ENCODE data around the gene CDAN1. TPM values are rescaled to one million over a fixed set of nuclear protein-coding genes. Genes with fewer than 3 reads are reported as not detected.

CDAN1 gene
- total and polyA plus RNA-seq, 4 donors = 2.4 to 9.5 (median 7.1) TPM

DNA sequence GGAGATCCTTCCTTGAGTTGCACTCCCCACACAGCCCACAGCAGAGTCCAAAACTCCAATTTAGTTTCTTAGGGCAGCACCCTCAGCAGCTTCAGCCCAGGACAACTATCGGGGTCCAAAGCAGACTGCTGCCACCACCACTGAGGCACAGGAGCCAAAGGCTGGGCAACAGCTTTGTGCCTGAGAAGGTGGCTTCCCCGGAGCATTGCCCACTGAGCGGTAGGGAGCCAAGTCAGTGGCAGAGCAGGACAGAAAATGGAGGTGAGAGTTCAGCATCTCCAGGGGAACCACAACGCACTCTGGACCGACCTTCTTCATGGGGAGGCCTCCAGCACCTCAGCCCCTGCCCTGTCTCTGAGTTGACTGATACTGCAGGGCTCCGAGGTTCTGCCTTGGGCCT, 43.4 kb downstream of the CDAN1 start:
- H3K27ac ChIP-seq (ENCODE audit: low read depth in 1 of 2, low read length in 2 of 2) = no peak overlapping the region
- TF ChIP-seq TAF1 (conservative IDR thresholded peaks at IDR 0.05) (no peak), HNF4A (conservative IDR thresholded peaks at IDR 0.05) (no peak), RXRA (IDR thresholded peaks at IDR 0.05) (no peak), RAD21 (IDR thresholded peaks at IDR 0.05) (no peak), GABPA (IDR thresholded peaks at IDR 0.05 in 1 of 2, conservative IDR thresholded peaks at IDR 0.05 in 1 of 2) (no peak), NR2F2 (IDR thresholded peaks at IDR 0.05) (no peak)
- TF ChIP-seq, protein P1, sequence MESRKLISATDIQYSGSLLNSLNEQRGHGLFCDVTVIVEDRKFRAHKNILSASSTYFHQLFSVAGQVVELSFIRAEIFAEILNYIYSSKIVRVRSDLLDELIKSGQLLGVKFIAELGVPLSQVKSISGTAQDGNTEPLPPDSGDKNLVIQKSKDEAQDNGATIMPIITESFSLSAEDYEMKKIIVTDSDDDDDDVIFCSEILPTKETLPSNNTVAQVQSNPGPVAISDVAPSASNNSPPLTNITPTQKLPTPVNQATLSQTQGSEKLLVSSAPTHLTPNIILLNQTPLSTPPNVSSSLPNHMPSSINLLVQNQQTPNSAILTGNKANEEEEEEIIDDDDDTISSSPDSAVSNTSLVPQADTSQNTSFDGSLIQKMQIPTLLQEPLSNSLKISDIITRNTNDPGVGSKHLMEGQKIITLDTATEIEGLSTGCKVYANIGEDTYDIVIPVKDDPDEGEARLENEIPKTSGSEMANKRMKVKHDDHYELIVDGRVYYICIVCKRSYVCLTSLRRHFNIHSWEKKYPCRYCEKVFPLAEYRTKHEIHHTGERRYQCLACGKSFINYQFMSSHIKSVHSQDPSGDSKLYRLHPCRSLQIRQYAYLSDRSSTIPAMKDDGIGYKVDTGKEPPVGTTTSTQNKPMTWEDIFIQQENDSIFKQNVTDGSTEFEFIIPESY (IDR thresholded peaks at IDR 0.05) = no peak
- TF ChIP-seq, protein P2, sequence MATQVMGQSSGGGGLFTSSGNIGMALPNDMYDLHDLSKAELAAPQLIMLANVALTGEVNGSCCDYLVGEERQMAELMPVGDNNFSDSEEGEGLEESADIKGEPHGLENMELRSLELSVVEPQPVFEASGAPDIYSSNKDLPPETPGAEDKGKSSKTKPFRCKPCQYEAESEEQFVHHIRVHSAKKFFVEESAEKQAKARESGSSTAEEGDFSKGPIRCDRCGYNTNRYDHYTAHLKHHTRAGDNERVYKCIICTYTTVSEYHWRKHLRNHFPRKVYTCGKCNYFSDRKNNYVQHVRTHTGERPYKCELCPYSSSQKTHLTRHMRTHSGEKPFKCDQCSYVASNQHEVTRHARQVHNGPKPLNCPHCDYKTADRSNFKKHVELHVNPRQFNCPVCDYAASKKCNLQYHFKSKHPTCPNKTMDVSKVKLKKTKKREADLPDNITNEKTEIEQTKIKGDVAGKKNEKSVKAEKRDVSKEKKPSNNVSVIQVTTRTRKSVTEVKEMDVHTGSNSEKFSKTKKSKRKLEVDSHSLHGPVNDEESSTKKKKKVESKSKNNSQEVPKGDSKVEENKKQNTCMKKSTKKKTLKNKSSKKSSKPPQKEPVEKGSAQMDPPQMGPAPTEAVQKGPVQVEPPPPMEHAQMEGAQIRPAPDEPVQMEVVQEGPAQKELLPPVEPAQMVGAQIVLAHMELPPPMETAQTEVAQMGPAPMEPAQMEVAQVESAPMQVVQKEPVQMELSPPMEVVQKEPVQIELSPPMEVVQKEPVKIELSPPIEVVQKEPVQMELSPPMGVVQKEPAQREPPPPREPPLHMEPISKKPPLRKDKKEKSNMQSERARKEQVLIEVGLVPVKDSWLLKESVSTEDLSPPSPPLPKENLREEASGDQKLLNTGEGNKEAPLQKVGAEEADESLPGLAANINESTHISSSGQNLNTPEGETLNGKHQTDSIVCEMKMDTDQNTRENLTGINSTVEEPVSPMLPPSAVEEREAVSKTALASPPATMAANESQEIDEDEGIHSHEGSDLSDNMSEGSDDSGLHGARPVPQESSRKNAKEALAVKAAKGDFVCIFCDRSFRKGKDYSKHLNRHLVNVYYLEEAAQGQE (IDR thresholded peaks at IDR 0.05) = no peak
- no peaks in the 10 kb centered on the region for H3K9me3 ChIP-seq (ENCODE audit: control insufficient read depth in 4 of 4, low read length in 3 of 4)
- WGBS = 96% methylated on average over 6 of the region's 6 CpGs
- H3K27me3 ChIP-seq (ENCODE audit: control insufficient read depth in 4 of 4, insufficient read depth in 4 of 4, low read length in 3 of 4) = no peaks in the 10 kb centered on the region
- DNase-seq (ENCODE audit: low spot score) = no peak
- H3K36me3 ChIP-seq (ENCODE audit: control insufficient read depth in 4 of 4, insufficient read depth in 3 of 4, low read depth in 1 of 4, low read length in 3 of 4) = peaks cover 0 to 1% (median 0%) of the 10 kb centered on the region in 4 donors
- H3K9ac ChIP-seq (ENCODE audit: low read depth in 1 of 2, low read length in 2 of 2) = no peak overlapping the region
- no peak overlapping the region for H3K4me3 ChIP-seq (ENCODE audit: low read depth in 1 of 3, low read length in 3 of 3)
- no peaks in the 10 kb centered on the region for H3K4me1 ChIP-seq (ENCODE audit: control insufficient read depth in 4 of 4, insufficient read depth in 4 of 4, low read length in 3 of 4)

DNA sequence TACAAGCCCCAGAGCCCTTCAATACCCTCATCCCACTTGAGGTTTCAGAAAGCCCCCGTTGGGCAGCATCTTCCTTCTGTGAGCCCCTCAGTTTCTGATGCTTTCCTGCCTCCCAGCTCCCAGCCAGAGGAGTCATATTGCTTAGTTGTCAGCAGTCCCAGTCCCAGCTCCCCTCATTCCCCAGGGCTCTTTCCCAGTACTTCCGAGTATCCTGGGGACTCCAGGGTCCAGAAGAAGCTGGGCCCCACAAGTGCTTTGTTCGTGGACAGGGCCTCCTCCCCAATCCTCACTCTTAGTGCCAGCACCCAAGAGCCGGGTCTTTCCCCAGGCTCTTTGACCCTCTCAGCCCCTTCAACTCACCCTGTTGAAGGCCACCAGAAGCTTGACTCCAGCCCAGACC, 43.9 kb downstream of the CDAN1 start:
- no peak overlapping the region for H3K27ac ChIP-seq (ENCODE audit: low read depth in 1 of 2, low read length in 2 of 2)
- no peaks in the 10 kb centered on the region for H3K27me3 ChIP-seq (ENCODE audit: control insufficient read depth in 4 of 4, insufficient read depth in 4 of 4, low read length in 3 of 4)
- 93% methylated on average over 4 of the region's 4 CpGs for WGBS
- H3K4me1 ChIP-seq (ENCODE audit: control insufficient read depth in 4 of 4, insufficient read depth in 4 of 4, low read length in 3 of 4) = no peaks in the 10 kb centered on the region
- peaks cover 0 to 1% (median 0%) of the 10 kb centered on the region in 4 donors for H3K36me3 ChIP-seq (ENCODE audit: control insufficient read depth in 4 of 4, insufficient read depth in 3 of 4, low read depth in 1 of 4, low read length in 3 of 4)
- no peak overlapping the region for H3K4me3 ChIP-seq (ENCODE audit: low read depth in 1 of 3, low read length in 3 of 3)
- no peak for DNase-seq (ENCODE audit: low spot score)
- H3K9me3 ChIP-seq (ENCODE audit: control insufficient read depth in 4 of 4, low read length in 3 of 4) = no peaks in the 10 kb centered on the region
- TF ChIP-seq, protein P2 (IDR thresholded peaks at IDR 0.05) = no peak
- TF ChIP-seq RAD21 (IDR thresholded peaks at IDR 0.05) (no peak), JUND (IDR thresholded peaks at IDR 0.05) (no peak), RXRA (IDR thresholded peaks at IDR 0.05) (no peak), HNF4A (conservative IDR thresholded peaks at IDR 0.05) (no peak), FOXA1 (IDR thresholded peaks at IDR 0.05) (no peak), TAF1 (conservative IDR thresholded peaks at IDR 0.05) (no peak)
- TF ChIP-seq, protein P3, sequence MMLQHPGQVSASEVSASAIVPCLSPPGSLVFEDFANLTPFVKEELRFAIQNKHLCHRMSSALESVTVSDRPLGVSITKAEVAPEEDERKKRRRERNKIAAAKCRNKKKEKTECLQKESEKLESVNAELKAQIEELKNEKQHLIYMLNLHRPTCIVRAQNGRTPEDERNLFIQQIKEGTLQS (IDR thresholded peaks at IDR 0.05) = no peak
- TF ChIP-seq, protein P4, sequence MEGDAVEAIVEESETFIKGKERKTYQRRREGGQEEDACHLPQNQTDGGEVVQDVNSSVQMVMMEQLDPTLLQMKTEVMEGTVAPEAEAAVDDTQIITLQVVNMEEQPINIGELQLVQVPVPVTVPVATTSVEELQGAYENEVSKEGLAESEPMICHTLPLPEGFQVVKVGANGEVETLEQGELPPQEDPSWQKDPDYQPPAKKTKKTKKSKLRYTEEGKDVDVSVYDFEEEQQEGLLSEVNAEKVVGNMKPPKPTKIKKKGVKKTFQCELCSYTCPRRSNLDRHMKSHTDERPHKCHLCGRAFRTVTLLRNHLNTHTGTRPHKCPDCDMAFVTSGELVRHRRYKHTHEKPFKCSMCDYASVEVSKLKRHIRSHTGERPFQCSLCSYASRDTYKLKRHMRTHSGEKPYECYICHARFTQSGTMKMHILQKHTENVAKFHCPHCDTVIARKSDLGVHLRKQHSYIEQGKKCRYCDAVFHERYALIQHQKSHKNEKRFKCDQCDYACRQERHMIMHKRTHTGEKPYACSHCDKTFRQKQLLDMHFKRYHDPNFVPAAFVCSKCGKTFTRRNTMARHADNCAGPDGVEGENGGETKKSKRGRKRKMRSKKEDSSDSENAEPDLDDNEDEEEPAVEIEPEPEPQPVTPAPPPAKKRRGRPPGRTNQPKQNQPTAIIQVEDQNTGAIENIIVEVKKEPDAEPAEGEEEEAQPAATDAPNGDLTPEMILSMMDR (IDR thresholded peaks at IDR 0.05; ENCODE audit: low read depth, low read length, missing input control) = no peak
- TF ChIP-seq, protein P1 (IDR thresholded peaks at IDR 0.05) = no peak
- no peak overlapping the region for H3K9ac ChIP-seq (ENCODE audit: low read depth in 1 of 2, low read length in 2 of 2)

All from liver (tissue), 9 donors.